ENCODE data around the gene RNF149.
"Not testable (repeated sequence)": the region's sequence is repeated elsewhere in the genome, so short reads cannot be mapped to it uniquely, and the experiment has no call there.

The RNF149 gene

DNA sequence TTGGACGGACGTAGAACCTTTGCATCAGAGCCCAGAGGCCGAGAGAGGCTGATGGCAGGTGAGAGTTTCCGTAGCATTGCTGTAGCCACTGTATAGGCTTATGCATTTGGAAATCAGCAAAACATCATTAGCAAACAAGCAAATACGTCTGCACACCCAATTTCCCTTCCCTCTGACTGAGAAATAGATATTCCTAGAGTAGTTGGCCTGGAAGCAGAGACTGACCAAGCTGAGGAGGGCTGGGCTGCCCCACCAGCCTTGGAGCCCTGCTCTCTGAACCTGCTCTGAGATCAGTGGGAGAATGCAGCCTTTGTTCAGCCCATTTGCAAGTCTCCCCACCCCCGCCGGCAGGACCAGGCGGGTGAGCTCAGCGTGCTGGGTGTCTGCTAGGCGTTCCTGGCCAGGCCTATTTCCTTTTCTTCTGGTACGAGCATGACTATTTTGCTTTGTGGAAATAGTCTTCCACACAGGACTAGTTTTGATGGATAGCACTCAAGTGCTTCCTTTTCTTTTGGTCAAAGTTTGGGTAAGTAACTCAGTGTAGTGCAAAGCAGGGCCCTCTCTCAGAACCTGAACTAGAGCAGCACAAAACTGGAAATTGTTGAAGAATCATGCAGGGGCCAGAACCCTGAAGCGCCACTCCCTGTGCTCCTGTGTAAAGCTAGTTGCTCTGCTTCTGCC is 21.9 kb upstream of the RNF149 start:
- DNase-seq = peak; percentile 86 to 93

DNA sequence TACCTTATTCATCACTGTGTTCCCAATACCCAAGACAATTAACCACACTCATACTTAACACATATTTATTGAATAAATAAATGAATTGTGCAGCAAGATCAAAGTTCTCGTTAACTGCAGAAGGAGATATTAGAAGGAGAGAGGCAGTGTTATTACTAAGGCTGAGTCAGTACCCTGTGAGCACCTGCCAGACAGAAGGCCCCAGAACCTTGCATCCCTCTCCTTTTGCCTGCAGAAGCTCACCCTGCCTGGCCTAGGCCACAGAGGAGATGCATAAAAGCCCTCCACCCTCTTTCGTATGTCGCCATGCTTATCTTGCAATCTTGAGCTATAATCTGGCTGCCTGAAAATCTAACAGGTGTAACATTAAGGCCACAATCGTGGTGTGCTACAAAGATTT is 20.5 kb upstream of the RNF149 start:
- DNase-seq = no peak

DNA sequence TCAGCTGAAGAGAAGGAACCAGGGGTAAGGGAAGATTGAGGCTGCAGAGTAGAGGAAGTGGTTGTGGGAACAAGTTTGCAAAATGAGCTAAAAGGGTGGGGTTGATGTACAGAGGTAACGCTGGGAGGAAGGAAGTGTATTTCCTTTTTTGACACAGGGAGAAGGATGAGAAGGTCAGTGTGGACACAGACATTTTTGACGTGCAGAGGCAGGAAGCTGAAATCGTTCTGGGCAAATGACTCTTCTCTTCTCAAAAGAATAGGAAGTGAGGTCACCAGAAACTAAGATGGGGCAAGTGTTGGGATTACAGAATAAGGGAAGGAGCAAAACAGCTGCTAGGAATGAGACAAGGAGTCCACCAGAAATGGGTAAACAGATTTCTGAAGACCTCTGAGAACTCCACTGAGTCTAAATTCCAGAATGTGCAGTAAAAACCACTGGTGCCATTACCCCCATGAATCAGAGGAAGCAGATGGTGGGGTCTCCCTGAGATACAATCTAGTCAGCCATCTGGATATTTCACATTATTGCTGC is 20.0 kb upstream of the RNF149 start:
- no peak for DNase-seq

DNA sequence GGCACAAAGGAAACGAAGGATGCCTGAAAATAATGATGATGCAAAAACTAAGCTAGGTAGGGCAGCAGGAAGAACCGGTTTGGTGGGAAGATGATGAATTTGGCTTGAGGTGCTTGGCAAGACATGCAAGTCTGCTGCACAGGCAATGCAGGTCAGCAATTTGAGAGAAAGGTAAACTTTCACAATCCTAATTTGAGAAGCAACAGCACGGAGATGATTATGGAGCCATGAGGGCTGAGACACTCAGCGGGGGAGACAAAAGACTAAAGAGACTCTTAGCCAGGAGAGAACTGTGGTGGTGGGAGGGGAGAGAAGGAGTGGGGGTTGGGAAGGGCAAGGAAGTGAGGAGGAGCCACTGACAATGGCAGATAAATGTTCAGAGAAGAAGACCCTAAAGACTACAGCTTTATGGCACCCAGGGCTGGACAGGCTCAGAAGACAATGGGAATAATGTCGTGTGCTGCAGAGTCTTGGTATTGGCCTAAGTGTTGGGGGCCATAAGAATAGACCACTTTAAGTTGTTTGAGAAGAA is 19.4 kb upstream of the RNF149 start:
- peak; percentile 37 to 49 for DNase-seq

- no peak for DNase-seq
Measured at GRCh38 chr2:101325425-101325824, 16.9 kb upstream of the RNF149 start.

DNA sequence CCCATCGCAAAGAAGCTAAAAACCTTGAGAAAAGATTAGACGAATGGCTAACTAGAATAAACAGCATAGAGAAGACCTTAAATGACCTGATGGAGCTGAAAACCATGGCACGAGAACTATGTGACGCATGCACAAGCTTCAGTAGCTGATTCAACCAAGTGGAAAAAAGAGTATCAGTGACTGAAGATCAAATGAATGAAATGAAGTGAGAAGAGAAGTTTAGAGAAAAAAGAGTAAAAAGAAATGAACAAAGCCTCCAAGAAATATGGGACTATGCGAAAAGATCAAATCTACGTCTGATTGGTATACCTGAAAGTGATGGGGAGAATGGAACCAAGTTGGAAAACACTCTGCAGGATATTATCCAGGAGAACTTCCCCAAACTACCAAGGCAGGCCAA is 8.1 kb upstream of the RNF149 start:
- not testable (repeated sequence) for DNase-seq

- DNase-seq = no peak
Measured at GRCh38 chr2:101311696-101312017, 3.2 kb upstream of the RNF149 start.

DNA sequence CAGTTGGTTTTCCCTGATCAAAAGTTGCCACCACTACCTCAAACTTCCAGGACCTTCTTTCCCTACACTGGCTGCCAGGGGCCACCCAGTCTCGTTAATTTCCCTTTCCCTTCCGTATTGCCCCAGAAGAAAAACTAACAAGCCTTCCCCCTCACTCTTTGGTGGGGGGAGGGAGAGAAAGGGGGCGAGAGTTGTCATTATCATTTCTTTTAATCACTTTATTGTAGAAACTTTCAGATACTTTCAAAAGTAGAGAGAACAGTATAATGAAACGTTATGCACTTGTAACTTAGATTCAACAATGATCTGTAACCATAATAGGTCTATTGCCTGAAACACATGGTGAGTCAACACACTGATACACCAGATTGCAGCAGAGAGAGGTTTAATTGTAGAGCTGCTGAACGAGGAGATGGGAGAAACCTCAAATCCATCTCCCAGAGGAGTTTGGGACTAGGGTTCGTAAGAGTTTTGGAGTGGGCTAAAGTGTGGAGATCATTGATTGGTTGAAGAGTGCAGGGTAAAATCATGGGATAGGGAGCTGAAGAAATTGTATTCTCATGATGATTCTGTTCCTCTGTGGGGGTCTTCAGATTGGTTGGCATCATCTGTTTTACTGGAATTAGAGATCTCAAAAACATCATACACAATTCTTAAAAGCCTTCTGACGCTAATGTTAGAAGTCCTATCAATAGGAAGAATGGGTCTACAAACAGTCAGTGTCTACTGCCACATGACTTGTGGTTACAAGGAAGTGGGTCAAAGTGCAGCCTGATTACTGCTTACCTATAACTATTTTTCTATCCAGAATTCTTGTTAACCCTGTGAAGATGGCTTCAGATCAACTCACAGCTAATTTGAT is 2.6 kb upstream of the RNF149 start:
- no peak for DNase-seq

DNA sequence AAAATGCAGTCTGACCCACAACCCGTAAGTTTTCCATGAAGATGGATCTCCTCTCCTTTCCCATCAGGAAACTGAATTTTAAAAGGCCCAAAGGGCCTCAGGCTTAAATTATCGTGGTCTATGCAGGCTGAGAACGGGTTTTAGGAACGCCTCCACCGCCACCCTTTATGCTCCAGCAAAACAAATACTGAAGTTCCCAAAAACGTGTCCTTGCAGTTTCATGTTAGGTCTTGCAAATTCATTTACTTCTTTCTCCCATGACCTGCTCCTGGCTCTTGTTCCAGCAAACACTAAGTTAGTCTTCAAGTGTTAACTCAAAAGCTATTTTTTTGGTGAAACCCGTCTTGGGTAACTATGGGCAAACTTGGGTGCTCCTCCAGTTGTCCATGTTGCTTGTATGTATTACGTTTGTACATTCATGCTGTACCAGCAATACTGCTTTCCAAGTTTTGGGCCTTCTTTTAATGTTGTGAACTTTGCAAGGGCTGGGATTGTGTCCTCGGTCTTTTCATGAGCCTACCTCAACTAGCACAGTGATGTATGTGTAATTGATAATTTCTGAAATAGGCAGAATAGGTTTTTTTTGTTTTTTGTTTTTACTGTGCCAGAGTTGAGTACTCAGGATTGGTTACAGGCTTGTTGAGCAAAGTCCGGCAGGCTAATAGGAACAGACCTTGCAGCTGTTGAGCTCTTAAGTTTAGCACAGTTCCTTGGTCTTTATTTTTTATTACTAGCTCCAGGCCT is 1.8 kb upstream of the RNF149 start:
- no peak for DNase-seq

- peak in 1 of 2 experiments; percentile 48 for DNase-seq
Measured at GRCh38 chr2:101307950-101308431, 510 bp downstream of the RNF149 start.

- no peak for DNase-seq
Measured at GRCh38 chr2:101307503-101307902, 998 bp downstream of the RNF149 start.

GRCh38 chr2:101306410-101306809 is 2.1 kb downstream of the RNF149 start:
- DNase-seq = no peak

- DNase-seq = no peak
Measured at GRCh38 chr2:101305492-101306078, 2.9 kb downstream of the RNF149 start.

GRCh38 chr2:101305035-101305434 is 3.5 kb downstream of the RNF149 start:
- no peak for DNase-seq

DNA sequence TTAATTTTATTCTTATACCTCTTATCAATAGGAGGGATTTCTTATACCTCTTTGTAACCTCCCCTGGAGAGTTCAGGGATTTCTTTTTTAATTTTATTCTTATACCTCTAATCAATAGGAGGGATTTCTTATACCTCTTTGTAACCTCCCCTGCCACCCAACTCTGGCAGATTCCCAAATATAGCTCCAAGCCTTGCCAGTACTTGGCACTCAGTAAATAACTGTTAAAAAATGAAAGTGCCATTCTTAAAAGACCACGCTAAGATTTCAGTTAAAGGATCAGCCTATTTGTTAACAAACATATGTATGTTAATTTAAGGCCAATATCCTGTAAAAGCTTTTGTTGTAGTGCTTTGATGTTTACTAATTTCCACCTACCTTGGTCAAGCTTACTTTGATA is 4.8 kb downstream of the RNF149 start:
- DNase-seq = no peak

GRCh38 chr2:101302016-101302415 is 6.5 kb downstream of the RNF149 start:
- peak; percentile 2 to 17 for DNase-seq

DNA sequence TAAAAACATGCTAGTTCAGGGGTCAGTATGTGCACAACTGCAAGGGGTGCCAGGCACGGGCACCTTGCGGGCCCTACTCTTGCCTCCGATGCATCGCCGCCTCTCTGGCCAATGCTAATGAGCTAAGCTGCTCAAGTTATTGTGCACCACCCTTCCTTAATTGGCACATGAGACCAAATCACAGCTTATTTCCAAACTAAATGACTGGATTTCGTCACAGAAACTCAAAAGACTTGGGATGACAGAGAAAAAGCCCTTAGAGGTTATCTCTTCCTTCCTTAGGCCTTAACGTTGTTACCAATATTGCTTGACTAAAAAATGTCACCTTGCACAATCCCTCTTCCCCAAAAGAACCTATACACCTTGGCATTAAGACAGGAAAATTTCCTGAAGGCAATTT is 7.7 kb downstream of the RNF149 start:
- DNase-seq = no peak

DNA sequence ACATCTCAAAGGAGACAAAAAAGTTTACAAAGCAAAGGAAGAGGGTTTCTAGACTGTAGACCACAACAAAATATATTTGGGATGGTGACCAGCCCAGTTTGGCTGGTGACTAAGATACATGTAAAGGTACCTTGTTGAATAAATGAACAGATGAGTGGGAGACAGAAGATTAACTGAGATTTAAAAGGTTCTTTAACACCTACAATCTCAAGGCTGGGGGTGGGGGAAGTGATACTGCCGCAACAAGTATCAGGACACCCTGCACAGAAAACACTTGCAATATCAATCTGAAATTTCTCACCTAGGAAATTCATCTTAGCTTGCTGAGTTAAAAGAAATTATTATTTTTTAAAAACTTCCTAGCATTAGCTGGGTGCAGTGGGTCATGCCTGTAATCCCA is 8.3 kb downstream of the RNF149 start:
- no peak for DNase-seq

GRCh38 chr2:101299604-101300003 is 8.9 kb downstream of the RNF149 start:
- no peak for DNase-seq

GRCh38 chr2:101297383-101297782 is 11.1 kb downstream of the RNF149 start:
- no peak for DNase-seq

DNA sequence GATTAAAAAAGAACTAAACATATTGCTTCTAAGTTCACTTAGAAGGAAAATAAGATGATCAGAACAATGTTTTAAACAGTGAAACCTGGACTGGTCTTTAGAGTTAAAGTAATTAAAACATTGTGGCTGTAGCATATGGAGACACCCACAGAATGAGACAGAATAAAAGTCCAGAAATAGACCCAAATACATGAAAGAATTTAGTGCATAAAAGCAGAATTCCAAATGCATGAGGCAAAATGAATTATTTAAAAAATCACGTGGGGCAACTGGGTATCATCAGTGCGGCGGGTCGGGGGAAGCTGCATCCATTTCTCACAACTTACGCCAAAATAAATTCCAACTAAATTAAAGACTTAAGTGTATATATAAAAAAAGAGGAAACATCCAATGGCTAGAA is 12.1 kb downstream of the RNF149 start:
- DNase-seq = no peak

DNA sequence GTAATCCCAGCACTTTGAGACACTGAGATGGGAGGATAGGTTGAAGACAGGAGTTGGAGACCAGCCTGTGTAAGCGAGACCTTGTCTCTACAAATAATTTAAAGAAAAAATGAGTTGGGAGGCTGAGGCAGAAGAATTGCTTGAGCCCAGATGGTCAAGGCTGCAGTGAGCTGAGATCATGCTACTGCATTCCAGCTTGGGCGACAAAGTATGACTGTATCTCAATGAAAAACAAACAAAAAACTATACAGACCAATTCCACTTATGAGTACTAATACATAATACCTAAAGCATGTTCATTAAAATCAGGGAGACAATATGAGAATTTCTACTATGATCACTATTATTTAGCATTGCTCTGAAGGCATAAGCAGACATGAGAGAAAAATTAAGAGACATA is 12.6 kb downstream of the RNF149 start:
- no peak for DNase-seq

DNA sequence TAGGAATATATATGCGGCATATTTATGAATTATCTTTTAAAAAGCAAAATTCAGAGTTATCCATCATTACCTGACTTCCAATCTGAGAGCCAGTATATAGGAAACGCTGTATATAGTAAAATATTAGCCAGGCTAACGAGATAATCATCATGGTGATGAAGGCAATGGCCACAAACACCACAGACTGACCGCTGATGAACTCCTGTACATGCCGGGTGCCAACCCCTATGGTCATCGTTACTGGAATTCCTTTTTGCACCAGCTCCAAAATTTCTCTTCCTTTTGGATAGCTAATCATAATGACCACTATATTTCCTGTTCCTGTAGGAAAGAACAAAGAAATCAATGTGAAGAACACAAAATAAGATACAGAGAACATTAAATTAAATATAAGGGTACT is 13.6 kb downstream of the RNF149 start:
- DNase-seq = no peak
